OCI-LY3 (cell line): ENCODE data around the gene RAET1L.
"Not testable (repeated sequence)": the region's sequence is repeated elsewhere in the genome, so short reads cannot be mapped to it uniquely, and the experiment has no call there.

Experiments
- EZH2phosphoT487 ChIP-seq: fragments of 200-600 bp; shearing (Covaris generic); IDR thresholded peaks from 2 replicates; pipeline ENCODE4 v1.6.1; 2018; ENCODE audit warnings: antibody characterized with exemption, mixed run types, low read depth
- TF ChIP-seq, protein P1 (sequence below): fragments of 200-600, 300-600 bp; sonication (generic); IDR thresholded peaks from 2 replicates; pipeline ENCODE4 v1.5.1; 2014; ENCODE audit warnings: antibody characterized with exemption, low read length, low read depth

DNA sequence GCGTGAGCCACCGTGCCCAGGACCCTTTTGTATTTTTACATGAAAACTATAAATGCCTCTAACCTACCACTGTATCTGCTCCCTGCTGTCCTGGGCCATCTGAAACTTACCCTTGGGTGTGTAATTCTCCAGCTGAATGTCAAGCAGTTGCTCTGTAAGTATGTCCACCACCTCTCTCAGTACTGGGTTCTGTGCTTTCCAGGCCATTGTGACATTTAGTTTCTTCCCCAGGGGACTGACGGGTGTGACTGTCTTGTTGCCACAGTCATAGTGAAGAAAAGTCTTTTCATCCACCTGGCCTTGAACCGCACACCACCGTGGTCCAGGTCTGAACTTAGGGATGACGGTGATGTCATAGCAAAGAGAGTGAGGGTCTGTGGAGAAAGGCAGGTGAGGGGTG, 3.5 kb downstream of the RAET1L start:
- TF ChIP-seq, protein P1, sequence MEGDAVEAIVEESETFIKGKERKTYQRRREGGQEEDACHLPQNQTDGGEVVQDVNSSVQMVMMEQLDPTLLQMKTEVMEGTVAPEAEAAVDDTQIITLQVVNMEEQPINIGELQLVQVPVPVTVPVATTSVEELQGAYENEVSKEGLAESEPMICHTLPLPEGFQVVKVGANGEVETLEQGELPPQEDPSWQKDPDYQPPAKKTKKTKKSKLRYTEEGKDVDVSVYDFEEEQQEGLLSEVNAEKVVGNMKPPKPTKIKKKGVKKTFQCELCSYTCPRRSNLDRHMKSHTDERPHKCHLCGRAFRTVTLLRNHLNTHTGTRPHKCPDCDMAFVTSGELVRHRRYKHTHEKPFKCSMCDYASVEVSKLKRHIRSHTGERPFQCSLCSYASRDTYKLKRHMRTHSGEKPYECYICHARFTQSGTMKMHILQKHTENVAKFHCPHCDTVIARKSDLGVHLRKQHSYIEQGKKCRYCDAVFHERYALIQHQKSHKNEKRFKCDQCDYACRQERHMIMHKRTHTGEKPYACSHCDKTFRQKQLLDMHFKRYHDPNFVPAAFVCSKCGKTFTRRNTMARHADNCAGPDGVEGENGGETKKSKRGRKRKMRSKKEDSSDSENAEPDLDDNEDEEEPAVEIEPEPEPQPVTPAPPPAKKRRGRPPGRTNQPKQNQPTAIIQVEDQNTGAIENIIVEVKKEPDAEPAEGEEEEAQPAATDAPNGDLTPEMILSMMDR: not testable (repeated sequence)
- not testable (repeated sequence) for TF ChIP-seq EZH2phosphoT487
